Activated CD4-positive, alpha-beta T cell treated with anti-CD3 and anti-CD28 coated beads, Interleukin-2, amount 10 ng/mL, durations not matched to agents 7 days and 5 days (primary cell): ENCODE measurements around the gene PSD2. TPM values are rescaled to one million over a fixed set of nuclear protein-coding genes. Genes with fewer than 3 reads are reported as not detected.

Experiments used
- CTCF ChIA-PET: fragments of 350-600 bp; sonication (Branson Sonifier 250); formaldehyde crosslinking; loops from one replicate; lab custom pipeline; 2021; ENCODE audit warnings: antibody characterized with exemption; lab: Charles Lee
- POLR2A ChIA-PET: fragments of 350-600 bp; sonication (Branson Sonifier 250); formaldehyde crosslinking; loops from one replicate; lab custom pipeline; 2021; ENCODE audit warnings: antibody characterized with exemption; lab: Charles Lee
- DNase-seq: peaks from one replicate; pipeline ENCODE4 v3.0.0-alpha.2; 2020
- H3K27ac Mint-ChIP-seq: one replicate; pipeline ENCODE4 v1.8.0; 2021; ENCODE audit warnings: mild to moderate bottlenecking, moderate library complexity, mixed read lengths
- H3K27me3 Mint-ChIP-seq: one replicate; pipeline ENCODE4 v1.8.0; 2021; ENCODE audit warnings: mixed read lengths
- H3K36me3 Mint-ChIP-seq: one replicate; pipeline ENCODE4 v1.8.0; 2021; ENCODE audit warnings: low read depth, mixed read lengths
- H3K4me1 Mint-ChIP-seq: one replicate; pipeline ENCODE4 v1.8.0; 2021; ENCODE audit warnings: mixed read lengths
- H3K4me3 Mint-ChIP-seq: one replicate; pipeline ENCODE4 v1.8.0; 2021; ENCODE audit warnings: mild to moderate bottlenecking, moderate library complexity, mixed read lengths
- H3K9me3 Mint-ChIP-seq: one replicate; pipeline ENCODE4 v1.8.0; 2021; ENCODE audit warnings: mixed read lengths
- total RNA-seq, 2 experiments: library from RNA; stranded (reverse); gene quantifications; one replicate each; pipeline ENCODE4 v1.2.3, GENCODE V29; 2021

PSD2 gene
- total RNA-seq, 2 experiments from 2014 or later = not detected

GRCh38 chr5:139767960-139768359, 27.6 kb upstream of the PSD2 start:
- no peaks in the 10 kb centered on the region for H3K9me3 Mint-ChIP-seq
- no peaks in the 10 kb centered on the region for H3K36me3 Mint-ChIP-seq
- H3K4me3 Mint-ChIP-seq = no peak overlapping the region
- DNase-seq = no peak
- ChIA-PET CTCF (interaction anchor here (0.7 to 3.6 kb wide), 6 partner anchors 10 to 202 kb away, joined by 3 to 62 read pairs (median 30); no protein-coding TSS in a partner anchor), POLR2A (no interaction called here)
- H3K27me3 Mint-ChIP-seq = peaks cover 25% of the 10 kb centered on the region
- no peak overlapping the region for H3K27ac Mint-ChIP-seq
- peaks cover 11% of the 10 kb centered on the region for H3K4me1 Mint-ChIP-seq

- peaks cover 16% of the 10 kb centered on the region for H3K27me3 Mint-ChIP-seq
- DNase-seq = no peak
- POLR2A ChIA-PET = no interaction called here
- no peaks in the 10 kb centered on the region for H3K9me3 Mint-ChIP-seq
- H3K4me3 Mint-ChIP-seq = no peak overlapping the region
- H3K27ac Mint-ChIP-seq = no peak overlapping the region
- CTCF ChIA-PET = interaction anchor here (0.7 to 2.8 kb wide), 2 partner anchors 199 to 200 kb away, joined by 3 to 7 read pairs; no protein-coding TSS in a partner anchor
- peaks cover 11% of the 10 kb centered on the region for H3K4me1 Mint-ChIP-seq
- H3K36me3 Mint-ChIP-seq = no peaks in the 10 kb centered on the region
Observed at GRCh38 chr5:139768807-139769465, 26.7 kb upstream of the PSD2 start.

GRCh38 chr5:139769477-139769876, 26.1 kb upstream of the PSD2 start:
- CTCF ChIA-PET = interaction anchor here (2.8 kb wide), 1 partner anchor 199 kb away, joined by 7 read pairs; no protein-coding TSS in a partner anchor
- Mint-ChIP-seq H3K4me3 (no peak overlapping the region), H3K4me1 (peaks cover 11% of the 10 kb centered on the region), H3K27ac (no peak overlapping the region), H3K36me3 (no peaks in the 10 kb centered on the region), H3K9me3 (no peaks in the 10 kb centered on the region), H3K27me3 (peaks cover 16% of the 10 kb centered on the region)
- POLR2A ChIA-PET = no interaction called here
- no peak for DNase-seq

GRCh38 chr5:139770722-139771121, 24.9 kb upstream of the PSD2 start:
- CTCF ChIA-PET = interaction anchor here (0.5 to 2.8 kb wide), 9 partner anchors 12 to 1206 kb away, joined by 3 to 7 read pairs (median 3); no protein-coding TSS in a partner anchor
- no peaks in the 10 kb centered on the region for H3K9me3 Mint-ChIP-seq
- no peak for DNase-seq

GRCh38 chr5:139772089-139772791, 23.4 kb upstream of the PSD2 start:
- POLR2A ChIA-PET = no interaction called here
- peaks cover 14% of the 10 kb centered on the region for H3K27me3 Mint-ChIP-seq
- CTCF ChIA-PET = interaction anchor here (2.8 kb wide), 1 partner anchor 197 kb away, joined by 7 read pairs; no protein-coding TSS in a partner anchor
- H3K9me3 Mint-ChIP-seq = no peaks in the 10 kb centered on the region
- DNase-seq = no peak
- peaks cover 7% of the 10 kb centered on the region for H3K4me1 Mint-ChIP-seq
- H3K4me3 Mint-ChIP-seq = no peak overlapping the region
- H3K36me3 Mint-ChIP-seq = no peaks in the 10 kb centered on the region
- H3K27ac Mint-ChIP-seq = no peak overlapping the region

More at GRCh38 chr5:139770722-139771121, 24.9 kb upstream of the PSD2 start:
- Mint-ChIP-seq H3K4me1 (peaks cover 10% of the 10 kb centered on the region), H3K4me3 (no peak overlapping the region), H3K27ac (no peak overlapping the region), H3K36me3 (no peaks in the 10 kb centered on the region), H3K27me3 (peaks cover 10% of the 10 kb centered on the region)
- POLR2A ChIA-PET = no interaction called here

GRCh38 chr5:139772927-139773690, 22.5 kb upstream of the PSD2 start:
- Mint-ChIP-seq H3K4me3 (no peak overlapping the region), H3K27ac (no peak overlapping the region), H3K4me1 (peaks cover 7% of the 10 kb centered on the region), H3K36me3 (no peaks in the 10 kb centered on the region), H3K9me3 (no peaks in the 10 kb centered on the region), H3K27me3 (peaks cover 15% of the 10 kb centered on the region)
- CTCF ChIA-PET = interaction anchor here (0.9 kb wide), 1 partner anchor 7 kb away, joined by 3 read pairs; no protein-coding TSS in a partner anchor
- POLR2A ChIA-PET = no interaction called here
- no peak for DNase-seq

GRCh38 chr5:139774980-139775661, 20.5 kb upstream of the PSD2 start:
- no peaks in the 10 kb centered on the region for H3K36me3 Mint-ChIP-seq
- CTCF ChIA-PET = interaction anchor here (0.6 to 6.2 kb wide), 18 partner anchors 8 to 407 kb away, joined by 3 to 60 read pairs (median 3); no protein-coding TSS in a partner anchor
- no peak overlapping the region for H3K4me3 Mint-ChIP-seq
- POLR2A ChIA-PET = no interaction called here
- H3K9me3 Mint-ChIP-seq = no peaks in the 10 kb centered on the region
- peaks cover 7% of the 10 kb centered on the region for H3K4me1 Mint-ChIP-seq
- no peak overlapping the region for H3K27ac Mint-ChIP-seq
- peak; percentile 74 for DNase-seq
- H3K27me3 Mint-ChIP-seq = peaks cover 18% of the 10 kb centered on the region

- peaks cover 7% of the 10 kb centered on the region for H3K4me1 Mint-ChIP-seq
- H3K4me3 Mint-ChIP-seq = no peak overlapping the region
- no peak for DNase-seq
- H3K27ac Mint-ChIP-seq = no peak overlapping the region
- ChIA-PET CTCF (interaction anchor here (0.6 to 6.2 kb wide), 13 partner anchors 9 to 795 kb away, joined by 3 to 60 read pairs (median 4); no protein-coding TSS in a partner anchor), POLR2A (no interaction called here)
- no peaks in the 10 kb centered on the region for H3K36me3 Mint-ChIP-seq
- no peaks in the 10 kb centered on the region for H3K9me3 Mint-ChIP-seq
- H3K27me3 Mint-ChIP-seq = peaks cover 18% of the 10 kb centered on the region
Observed at GRCh38 chr5:139775872-139776271, 19.7 kb upstream of the PSD2 start.

GRCh38 chr5:139776861-139777260, 18.7 kb upstream of the PSD2 start:
- ChIA-PET POLR2A (no interaction called here), CTCF (interaction anchor here (0.8 to 6.2 kb wide), 5 partner anchors 10 to 192 kb away, joined by 3 to 60 read pairs (median 10); no protein-coding TSS in a partner anchor)
- Mint-ChIP-seq H3K9me3 (no peaks in the 10 kb centered on the region), H3K27me3 (peaks cover 18% of the 10 kb centered on the region), H3K4me3 (no peak overlapping the region), H3K36me3 (no peaks in the 10 kb centered on the region), H3K4me1 (peaks cover 7% of the 10 kb centered on the region), H3K27ac (no peak overlapping the region)
- no peak for DNase-seq

GRCh38 chr5:139783436-139783965, 12.1 kb upstream of the PSD2 start:
- no peaks in the 10 kb centered on the region for H3K36me3 Mint-ChIP-seq
- no peaks in the 10 kb centered on the region for H3K9me3 Mint-ChIP-seq
- ChIA-PET POLR2A (no interaction called here), CTCF (interaction anchor here (1.9 kb wide), 1 partner anchor 185 kb away, joined by 7 read pairs; no protein-coding TSS in a partner anchor)
- no peak for DNase-seq
- peak overlapping the region; percentile 15 for H3K27ac Mint-ChIP-seq
- H3K4me1 Mint-ChIP-seq = peaks cover 3% of the 10 kb centered on the region
- H3K4me3 Mint-ChIP-seq = no peak overlapping the region
- H3K27me3 Mint-ChIP-seq = peaks cover 17% of the 10 kb centered on the region

- ChIA-PET CTCF (interaction anchor here (1.9 kb wide), 1 partner anchor 184 kb away, joined by 7 read pairs; no protein-coding TSS in a partner anchor), POLR2A (no interaction called here)
- H3K27ac Mint-ChIP-seq = no peak overlapping the region
- no peak overlapping the region for H3K4me3 Mint-ChIP-seq
- peaks cover 3% of the 10 kb centered on the region for H3K4me1 Mint-ChIP-seq
- peaks cover 19% of the 10 kb centered on the region for H3K27me3 Mint-ChIP-seq
- no peaks in the 10 kb centered on the region for H3K36me3 Mint-ChIP-seq
- DNase-seq = no peak
- H3K9me3 Mint-ChIP-seq = no peaks in the 10 kb centered on the region
Observed at GRCh38 chr5:139784488-139784887, 11.1 kb upstream of the PSD2 start.
